GM23248 (cell line): ENCODE results near the gene COLEC11.

Experiments
- EZH2 ChIP-seq: fragments of 200-600 bp; sonication (generic); IDR thresholded peaks from 2 replicates; pipeline ENCODE4 v1.6.1; 2018; ENCODE audit warnings: antibody characterized with exemption, mild to moderate bottlenecking; ENCODE audit not compliant: insufficient read depth, poor library complexity, severe bottlenecking
- EZH2phosphoT487 ChIP-seq: fragments of 200-600 bp; sonication (generic); IDR thresholded peaks from 2 replicates; pipeline ENCODE4 v1.6.1; 2018; ENCODE audit warnings: antibody characterized with exemption, moderate library complexity, mild to moderate bottlenecking, low read depth; ENCODE audit not compliant: insufficient read depth

DNA sequence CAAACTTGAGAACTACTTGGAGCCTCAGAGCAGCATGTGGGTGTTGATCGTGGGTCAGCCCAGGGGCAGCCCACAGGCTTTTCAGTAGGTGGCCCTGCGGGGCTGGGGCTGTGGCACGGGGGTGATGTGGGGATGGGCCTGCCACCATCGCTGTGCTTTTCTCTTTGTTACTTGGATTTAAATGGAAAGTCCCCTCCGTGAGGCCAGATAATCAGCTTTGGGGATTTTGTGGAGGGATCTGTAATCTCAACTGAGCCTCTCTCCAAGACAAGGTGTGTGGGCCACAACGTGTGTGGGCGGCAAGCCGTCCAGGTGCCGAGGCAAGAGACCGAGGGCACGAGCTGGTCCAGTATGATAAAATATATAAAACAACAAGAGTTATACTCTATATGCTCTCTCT, 16.7 kb downstream of the COLEC11 start:
- TF ChIP-seq EZH2phosphoT487 = no peak
- TF ChIP-seq EZH2 = no peak
